PC-9 (cell line): Measurements from ENCODE around the gene DENND5A.

Experiments used
- CTCF ChIP-seq: fragments of 200-600 bp; sonication (generic); conservative IDR thresholded peaks from 2 replicates; pipeline ENCODE4 v1.6.1; 2017; ENCODE audit warnings: mixed run types, antibody characterized with exemption, mild to moderate bottlenecking, moderate library complexity
- EZH2 ChIP-seq: fragments of 200-600 bp; sonication (generic); IDR thresholded peaks from 2 replicates; pipeline ENCODE4 v1.8.0; 2017; ENCODE audit warnings: antibody characterized with exemption, low read depth

DNA sequence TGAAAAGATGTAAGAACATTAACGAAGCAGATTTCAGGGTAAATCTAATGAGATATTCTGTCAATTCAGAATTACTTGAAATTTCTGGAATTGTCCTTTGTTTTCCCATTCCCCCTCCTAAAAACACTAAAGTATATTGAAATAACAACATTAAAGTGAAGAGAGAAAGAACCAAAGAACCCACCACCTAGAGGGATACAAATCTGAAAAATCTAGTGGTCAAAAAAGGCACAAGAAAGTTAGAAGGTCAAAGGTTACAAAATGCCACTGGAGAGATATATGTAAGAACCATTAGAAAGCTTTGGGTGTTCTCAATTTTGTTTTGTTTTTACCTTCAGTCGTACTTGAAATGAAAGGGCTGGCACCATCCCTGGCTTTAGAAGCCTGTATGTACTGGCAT, 57.9 kb downstream of the DENND5A start:
- TF ChIP-seq CTCF, result no peak
- no peak for TF ChIP-seq EZH2
